A204.1 (cell line): ENCODE results near the gene SPARC.
"Not testable (repeated sequence)": the region's sequence is repeated elsewhere in the genome, so short reads cannot be mapped to it uniquely, and the experiment has no call there.

ENCODE experiments used
- FAIRE-seq: peaks from 2 replicates; lab custom pipeline; 2012; peaks lifted over from hg19 to GRCh38; lab: Jason Lieb, UNC

Gene SPARC, protein sequence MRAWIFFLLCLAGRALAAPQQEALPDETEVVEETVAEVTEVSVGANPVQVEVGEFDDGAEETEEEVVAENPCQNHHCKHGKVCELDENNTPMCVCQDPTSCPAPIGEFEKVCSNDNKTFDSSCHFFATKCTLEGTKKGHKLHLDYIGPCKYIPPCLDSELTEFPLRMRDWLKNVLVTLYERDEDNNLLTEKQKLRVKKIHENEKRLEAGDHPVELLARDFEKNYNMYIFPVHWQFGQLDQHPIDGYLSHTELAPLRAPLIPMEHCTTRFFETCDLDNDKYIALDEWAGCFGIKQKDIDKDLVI

DNA sequence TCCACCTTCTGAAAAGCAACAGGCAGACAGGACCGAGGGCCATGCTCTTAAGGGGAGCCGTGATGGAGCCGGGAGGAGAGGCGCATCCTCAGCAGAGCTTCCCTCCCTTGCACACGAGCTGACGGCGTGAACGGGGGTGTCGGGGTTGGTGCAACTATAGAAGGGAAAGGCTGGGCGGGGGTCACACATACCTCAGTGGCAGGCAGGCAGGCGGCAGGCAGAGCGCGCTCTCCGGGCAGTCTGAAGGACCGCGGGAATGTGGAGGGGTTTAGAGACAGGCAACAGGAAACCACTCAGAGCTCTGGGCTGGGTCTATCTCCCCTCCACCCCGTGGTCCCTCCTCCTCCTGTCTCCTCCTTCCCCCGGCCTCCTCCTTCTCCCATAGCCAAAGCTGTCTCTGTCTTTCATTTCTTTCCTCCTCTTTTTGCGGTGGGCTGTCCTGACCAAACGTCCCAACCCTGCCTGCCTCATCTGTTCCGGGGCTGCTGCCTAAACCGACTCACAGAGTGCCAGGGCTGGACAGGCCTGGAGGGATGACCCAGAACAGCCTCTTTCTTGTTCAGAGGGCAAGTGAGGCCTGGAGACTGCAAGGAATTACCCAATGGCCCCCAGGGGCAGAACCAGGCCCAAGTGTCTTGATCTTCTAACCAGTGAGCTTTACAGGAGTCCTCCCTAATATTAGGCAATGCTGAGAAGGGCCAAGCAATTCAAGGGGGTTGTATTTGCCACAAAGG, at the start of gene SPARC:
TSS of gene SPARC (minus strand) at position 242 of the 734 bp plus-strand sequence. CDS start 10,727 bp downstream, outside the sequence.
- no peak for FAIRE-seq

DNA sequence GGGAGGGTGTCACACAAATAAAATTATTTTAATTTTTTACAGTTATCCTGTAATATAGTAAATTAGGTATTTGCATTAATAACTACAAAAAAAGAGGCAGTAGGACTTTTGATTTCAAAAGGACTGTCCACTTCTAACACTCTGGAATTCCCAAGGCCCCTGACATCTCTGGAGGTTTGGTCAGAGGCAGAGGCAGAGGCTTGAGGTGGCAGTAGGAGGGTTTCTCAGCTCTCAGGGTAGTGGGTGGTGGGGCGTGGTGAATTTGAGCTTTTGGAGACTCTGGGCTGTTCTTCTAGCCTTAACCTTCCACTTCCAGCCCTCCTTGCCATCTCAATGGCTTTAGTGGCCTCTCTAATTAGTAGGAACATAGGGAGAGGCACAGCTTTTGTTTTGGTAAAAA, 48.9 kb upstream of the SPARC start:
- no peak for FAIRE-seq

DNA sequence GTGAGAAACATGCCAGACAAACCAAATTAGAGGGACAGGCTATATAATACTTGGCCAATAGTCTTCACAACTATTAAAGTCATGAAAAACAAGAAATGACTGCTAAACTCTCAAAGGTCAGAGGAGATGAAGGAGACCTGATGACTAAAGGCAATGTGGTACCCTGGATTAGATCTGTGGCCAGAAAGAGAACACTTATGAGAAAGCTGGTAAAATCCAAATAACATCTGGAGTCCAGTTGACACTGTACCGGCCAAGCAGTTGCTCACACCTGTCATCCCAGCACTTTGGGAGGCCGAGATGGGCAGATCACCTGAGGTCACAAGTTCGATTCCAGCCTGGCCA, 47.3 kb upstream of the SPARC start:
- FAIRE-seq = no peak

DNA sequence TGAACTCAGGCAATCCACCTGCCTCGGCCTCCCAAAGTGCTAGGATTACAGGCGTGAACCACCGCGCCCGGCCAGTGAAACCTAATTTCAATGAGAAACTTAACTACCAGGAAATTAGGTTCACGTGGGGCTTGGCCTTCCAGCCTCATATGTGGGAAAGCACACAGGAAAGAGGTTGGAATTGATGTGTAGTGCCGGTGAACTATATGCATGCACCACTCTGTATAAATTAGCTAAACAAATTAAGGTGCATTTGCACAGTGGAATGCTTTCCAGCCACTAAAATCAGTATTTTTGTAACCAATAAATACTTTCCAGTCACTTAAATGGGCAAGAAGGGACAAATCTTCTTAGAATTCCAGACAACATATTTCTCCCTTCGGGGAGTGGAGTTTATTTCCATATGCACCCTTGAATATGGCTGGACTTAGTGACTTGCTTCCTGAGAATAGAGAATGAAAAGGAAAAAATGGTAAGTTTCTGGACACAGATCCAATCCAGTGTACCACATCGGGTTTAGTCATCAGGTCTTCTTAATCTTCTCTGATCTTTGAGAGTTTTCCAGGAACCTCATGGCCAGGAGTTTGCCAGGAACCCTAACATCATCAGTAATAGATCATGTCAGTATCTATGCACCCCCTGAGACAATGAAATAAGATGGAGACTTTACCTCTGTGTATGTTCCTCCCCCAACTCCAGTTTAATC, 46.8 kb upstream of the SPARC start:
- no peak for FAIRE-seq

DNA sequence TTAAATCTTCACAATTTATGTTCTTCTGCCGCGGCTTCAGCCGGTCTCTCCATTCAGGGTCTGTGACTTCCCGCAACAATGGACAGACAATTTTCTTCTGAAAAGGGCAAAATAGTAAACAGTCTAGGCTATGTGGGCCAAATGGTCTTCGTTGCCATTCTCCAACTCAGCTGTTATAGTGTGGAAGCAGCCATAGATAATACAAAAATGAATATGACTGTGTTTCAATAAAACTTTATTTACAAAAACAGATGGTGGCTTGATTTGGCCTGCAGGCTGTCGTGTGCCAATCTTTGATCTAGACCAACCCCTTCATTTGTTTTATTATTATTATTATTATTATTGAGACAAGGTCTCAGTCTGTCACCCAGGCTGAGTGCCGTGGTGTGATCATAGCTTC, 43.7 kb upstream of the SPARC start:
- FAIRE-seq = no peak

DNA sequence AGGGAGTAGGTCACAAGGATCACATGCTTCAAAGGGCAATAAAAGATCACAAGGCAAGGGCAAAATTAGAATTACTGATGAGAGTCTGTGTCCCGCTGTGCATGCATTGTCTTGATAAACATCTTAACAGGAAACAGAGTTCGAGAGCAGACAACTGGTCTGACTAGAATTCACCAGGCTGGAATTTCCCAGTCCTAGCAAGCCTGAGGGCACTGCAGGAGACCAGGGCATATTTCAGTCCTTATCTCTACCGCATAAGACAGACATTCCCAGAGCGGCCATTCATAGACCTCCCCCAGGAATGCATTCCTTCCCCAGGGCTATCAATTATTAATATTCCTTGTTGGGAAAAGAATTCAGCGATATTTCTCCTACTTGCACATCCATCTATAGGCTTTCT, 42.9 kb upstream of the SPARC start:
- FAIRE-seq = not testable (repeated sequence)

DNA sequence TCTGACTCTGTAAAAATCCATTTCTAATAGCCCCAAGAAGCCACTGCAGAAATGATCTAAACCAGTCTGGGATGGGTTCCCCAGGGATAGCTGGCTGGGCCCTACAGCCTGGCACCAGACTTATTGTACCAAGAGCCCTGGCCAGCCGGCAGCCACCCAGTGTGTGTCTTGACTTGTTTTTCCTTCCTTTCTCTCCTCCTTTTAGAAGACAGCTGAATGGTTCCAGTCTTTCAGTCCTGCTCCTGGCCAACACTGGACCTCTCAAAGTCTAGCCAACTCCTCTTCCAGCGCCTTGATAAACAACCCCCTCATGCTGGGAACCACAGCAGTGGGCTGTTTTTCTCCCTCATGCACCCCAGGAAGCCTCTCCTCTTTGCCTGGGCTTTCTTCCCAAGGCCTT, 37.6 kb upstream of the SPARC start:
- no peak for FAIRE-seq

DNA sequence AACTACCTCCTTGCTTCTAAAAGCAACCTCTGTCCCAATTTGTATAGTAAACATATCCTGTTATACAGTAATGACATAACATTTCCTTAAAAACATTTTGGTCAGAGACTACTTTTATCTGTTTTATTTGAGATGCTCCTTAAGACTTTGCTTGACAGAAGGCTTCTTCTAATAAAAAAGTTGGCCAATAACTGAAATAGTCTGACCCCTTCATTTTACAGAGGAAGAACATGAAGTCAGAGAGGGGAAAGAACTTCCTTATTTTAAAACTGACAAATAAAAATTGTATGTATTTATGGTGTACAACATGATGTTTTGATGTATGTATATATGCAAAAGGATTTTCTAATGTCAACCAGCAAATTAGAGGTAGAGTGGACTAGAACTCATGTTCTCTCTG, 35.8 kb upstream of the SPARC start:
- no peak for FAIRE-seq

DNA sequence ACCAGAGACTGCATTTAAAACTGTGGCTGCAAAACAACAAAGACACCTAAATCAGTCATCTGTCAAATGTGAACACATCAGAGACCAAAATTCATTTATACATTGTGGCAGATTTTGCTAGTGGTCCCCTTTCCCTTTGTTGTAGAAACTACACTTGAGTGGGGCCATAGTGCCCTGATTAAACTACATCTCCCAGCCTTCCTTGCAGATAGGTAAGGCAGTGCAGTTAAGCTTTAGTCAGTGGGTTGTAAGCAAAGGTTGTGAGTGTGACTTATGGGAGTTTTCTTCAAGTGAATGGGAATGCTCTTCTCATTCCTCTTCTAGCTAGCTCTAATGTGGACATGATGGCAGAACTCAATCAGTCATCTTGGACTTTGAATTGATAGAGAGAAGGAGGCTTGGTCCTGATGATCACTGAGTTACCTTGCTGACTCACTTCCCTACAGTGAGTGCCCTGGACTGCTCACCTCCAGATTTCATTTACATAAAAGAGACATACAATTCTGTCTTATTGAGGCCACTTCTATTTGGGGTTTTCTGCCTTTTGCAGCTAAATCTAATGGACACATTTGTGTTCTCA, 35.2 kb upstream of the SPARC start:
- no peak for FAIRE-seq

DNA sequence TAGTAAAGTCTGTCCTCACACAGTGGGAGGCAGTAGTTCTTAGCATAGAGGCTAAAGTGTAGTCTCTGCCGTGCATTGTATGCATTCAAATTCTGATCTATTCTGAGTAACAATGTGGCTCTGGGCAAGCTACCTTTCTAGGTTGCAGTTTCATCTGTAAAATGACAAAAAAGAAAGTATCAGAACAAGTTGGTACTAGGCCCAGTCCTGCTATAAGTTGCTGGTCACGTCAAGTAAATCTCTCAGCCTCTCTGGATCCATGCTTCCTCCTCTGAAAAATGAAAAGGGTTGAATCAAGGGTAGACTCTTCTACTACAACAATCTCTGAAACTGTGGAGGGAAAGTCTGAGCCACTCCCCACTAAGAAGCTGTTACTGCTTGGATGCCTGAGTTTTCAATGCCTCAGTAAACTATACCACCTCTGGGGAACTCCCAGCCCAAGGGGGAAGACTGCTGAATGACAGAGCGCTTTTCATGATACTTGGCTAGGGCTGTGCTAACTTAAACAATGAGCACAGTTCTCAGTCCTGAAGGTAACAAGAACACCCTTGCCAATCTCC, 34.5 kb upstream of the SPARC start:
- no peak for FAIRE-seq

DNA sequence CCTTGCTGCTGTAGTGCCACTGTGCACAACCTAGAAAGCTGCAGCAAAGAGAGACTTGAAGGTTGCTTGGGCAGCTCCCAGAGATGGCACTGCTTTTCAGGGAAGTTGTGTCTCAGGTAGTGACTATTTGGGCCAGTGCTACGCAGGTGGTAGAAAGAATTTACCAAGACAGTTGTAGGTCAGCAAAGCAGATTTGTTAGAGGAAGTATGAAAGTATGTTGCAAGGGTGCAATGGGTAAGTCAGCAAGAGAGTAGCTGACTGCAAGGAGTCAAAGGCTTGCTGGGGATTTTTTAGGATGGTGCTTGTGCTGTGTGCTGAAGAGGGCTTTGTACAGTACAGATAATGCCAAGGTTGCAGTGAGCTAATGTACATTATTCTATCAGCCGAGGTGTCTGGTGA, 33.5 kb upstream of the SPARC start:
- no peak for FAIRE-seq

DNA sequence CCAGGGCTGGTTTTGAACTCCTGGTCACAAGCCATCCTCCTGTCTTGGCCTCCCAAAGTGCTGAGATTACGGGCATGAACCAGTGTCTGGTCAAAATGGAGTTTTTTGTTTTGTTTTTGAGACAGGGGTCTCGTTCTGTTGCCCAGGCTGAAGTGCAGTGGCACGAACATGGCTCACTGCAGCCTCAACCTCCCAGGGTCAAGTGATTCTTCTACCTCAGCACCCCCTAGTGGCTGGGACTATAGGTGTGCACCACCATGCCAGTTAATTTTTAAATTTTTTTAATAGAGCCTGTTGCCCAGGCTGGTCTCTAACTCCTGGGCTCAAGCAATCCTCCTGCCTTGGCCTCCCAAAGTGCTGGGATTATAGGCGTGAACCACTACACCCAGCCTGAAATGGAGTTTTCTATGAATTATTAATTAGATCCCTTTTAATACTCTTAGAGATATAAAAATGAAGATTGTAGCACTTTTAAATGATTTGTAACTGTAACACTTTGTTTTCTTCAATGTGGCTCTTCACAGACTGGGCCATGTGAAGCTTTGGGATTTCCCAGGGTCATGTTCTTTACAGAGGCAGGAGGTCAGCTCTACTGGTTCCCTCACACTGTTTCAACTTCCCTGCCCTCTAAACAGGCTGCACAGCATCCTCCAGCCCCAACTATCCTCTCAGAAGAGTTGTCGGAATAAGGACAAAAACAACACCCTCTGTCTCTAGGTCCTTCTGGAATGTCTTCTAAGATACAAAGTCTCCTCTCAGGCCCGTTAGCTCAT, 32.7 kb upstream of the SPARC start:
- no peak for FAIRE-seq

DNA sequence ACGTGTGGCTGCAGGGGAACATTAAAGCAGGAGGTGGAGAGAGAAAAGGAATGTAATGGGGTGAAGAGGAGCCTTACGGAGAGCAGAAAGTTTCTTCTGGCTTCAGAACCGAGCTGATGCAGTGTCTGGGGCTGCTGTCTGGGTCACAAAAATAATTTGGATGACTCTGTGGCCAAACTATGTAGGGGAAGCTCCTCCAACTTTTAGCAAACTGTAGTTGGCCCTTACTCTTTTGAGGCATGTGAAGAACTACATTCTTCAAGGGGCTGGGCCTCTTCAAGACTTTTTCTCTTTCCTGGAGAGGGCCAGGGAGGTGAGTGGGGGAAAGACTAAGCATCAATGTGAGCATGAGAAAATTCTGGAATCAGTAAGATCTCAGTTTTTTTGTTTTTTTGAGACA, 31.9 kb upstream of the SPARC start:
- no peak for FAIRE-seq

DNA sequence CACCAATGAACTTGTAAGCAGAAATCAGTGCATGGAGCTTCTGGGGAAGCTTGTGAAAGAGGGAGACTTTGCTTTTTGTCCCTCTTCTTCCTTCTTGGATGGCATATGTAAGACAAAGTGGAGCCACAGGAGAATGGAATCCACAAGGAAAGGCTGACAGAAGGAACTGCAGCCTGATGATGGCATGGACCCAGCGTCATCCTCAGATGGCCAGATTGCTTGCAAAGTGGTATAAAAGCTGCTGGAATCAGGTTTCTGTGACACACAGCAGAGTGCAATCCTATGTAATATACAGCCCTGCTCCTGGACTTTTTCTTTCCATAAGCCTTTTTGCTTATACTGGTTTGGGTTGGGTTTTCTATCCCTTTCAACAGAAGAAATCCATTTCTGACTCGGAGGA, 31.4 kb upstream of the SPARC start:
- no peak for FAIRE-seq

DNA sequence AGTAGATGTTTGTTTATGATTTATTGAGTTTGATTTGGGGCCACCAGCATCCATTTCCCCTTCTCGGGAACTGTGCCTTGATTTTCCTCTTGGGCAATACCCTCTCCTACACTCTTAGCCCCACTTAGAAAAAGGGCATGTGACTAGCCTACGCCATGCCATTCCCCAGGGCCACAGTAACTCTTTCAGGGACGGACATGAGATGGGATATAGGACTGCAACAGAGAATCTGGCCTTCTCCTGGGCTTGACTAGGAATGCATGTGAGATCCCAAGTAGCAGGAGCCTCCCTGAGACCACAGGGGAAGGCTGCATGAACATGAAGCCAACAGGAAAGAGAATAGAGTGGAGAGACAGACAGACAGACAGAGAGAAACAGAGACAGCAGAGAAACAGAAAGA, 30.7 kb upstream of the SPARC start:
- FAIRE-seq = no peak

DNA sequence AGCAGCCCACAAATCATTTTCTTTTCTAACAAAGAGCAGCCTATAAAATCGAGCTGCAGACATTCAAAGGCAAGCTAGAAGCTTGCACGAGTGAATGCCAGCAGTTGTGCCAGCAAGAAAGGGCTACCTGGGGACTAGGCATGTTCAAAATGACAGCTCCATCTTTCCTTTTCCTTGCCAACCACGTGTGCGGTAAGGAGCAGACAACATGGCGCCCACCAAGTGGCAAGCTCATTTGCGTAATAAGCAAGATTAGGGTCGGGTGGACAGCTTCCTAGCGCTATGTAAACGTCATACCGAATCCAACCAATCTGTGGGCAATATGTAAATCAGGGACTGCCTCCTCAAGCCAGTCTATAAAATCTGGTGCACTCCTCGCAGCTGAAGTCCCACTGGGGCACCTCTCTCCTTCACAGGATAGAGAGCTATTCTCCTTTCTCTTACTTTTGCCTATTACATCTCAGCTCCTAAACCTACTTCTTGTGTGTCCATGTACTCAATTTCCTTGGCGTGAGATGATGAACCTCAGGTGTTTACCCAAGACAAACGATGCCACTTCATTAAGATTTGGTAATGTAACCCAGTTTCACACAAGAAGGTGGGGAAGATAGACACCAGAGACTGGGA, 22.5 kb upstream of the SPARC start:
- FAIRE-seq = no peak

DNA sequence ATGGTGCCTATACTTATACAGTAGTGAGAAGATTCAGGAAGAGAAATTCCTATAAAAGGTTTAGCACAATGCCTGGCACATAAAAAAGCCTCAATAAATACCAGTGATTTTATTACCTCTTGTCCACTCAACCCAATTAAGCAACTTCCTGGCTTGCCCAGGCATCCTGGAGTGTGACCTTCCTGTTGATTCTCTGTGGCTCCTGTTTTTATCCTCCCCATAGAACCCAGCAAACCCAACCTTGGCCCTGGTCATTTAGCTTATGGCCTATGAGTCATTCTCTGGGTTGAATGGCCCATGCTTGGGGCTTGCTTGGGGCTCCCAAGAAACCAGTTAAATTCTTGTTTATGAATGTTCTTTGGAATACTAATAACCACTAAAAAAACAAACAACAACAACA, 21.4 kb upstream of the SPARC start:
- no peak for FAIRE-seq

DNA sequence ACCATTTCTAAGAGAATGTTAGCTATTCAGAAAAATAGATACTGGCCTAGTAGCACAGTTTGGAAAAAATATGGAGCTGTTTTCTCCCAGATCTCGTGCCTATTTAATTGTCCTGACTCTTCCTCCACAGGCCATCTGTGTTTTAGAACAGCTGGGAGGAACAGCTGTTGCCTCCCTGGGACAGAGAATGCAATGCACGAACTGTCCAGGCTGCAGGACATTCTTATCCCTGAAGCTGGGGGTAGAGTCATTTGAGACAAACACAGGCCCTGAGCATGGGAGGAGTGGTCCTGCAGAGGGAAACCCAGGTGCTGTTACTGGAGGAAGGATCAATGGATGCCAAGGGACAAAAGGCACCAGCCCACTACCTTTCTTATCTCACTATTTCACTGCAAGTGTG, 20.9 kb upstream of the SPARC start:
- no peak for FAIRE-seq

DNA sequence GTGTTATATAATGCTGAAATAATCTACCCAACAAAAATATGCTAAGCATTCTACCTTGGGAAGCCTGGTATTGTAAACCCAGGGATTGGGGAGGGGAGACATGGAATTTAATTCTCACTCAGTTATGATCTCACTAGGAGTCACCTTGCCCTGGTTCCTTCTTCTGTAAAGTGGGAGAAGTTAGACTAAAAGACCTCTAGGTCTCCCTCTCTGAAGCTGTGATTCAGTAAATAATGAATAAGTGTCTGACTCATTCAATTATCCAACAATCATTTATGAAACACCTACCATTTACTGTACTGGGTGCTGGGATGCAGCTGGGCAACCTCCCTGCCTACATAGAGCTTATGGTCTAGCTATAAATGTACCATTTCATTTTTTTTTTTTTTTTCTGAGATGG, 20.2 kb upstream of the SPARC start:
- no peak for FAIRE-seq

DNA sequence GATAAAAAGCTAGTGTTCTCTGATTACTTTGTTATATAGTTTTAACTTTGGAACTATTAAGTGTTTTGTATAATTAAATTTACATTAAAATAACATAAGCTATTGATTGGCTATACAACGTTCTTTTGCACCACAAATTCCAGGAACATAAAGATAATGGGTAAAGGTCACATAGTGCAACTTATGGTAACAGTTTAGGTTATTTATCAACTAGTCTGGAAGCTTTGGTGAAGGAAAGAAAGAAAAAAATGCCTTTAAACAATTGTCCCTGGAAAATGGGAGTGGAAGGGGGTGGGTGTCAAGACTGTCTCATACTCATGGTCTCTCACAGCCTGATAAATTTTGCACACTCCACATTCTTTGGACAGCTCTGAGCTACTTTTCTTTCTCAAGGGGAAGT, 17.1 kb upstream of the SPARC start:
- no peak for FAIRE-seq

DNA sequence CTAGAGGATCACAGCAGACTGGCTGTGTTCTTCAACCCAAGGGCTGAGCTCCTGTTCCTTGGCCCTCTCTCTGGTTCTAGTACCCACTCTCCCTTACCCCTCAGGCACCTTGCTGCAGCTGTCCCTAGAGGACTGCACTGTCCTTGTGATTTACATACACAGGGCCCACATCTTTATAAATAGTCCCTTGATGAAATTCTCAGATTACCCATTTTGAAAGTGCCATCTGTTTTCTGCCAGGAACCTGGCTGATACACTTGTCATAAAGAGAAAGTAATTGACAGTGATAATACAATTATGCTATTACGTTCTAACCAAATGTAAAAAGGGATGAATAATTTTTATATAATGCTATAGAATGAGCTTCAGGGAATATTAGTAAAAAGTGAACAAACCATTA, 16.5 kb upstream of the SPARC start:
- no peak for FAIRE-seq

DNA sequence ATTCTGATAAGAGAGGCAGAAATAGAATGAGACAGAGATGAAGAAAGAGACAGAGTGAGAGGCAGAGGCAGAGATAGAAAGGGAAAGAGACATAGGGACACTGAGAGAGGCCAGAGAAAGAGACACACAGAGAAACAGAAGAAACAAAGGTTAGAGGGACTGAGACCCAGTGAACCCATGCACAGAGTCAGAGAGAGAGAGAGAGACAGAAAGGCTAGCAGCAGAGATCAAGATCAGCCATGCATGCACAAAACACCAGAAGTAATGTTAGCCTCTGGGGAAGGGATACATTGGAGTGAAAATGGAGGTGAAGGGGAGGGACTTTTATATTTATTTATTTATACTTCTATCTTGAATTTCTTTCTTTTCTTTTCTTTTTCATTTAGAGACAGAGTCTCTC, 14.1 kb upstream of the SPARC start:
- no peak for FAIRE-seq
